ENCODE results near the gene CASP10.

DNA sequence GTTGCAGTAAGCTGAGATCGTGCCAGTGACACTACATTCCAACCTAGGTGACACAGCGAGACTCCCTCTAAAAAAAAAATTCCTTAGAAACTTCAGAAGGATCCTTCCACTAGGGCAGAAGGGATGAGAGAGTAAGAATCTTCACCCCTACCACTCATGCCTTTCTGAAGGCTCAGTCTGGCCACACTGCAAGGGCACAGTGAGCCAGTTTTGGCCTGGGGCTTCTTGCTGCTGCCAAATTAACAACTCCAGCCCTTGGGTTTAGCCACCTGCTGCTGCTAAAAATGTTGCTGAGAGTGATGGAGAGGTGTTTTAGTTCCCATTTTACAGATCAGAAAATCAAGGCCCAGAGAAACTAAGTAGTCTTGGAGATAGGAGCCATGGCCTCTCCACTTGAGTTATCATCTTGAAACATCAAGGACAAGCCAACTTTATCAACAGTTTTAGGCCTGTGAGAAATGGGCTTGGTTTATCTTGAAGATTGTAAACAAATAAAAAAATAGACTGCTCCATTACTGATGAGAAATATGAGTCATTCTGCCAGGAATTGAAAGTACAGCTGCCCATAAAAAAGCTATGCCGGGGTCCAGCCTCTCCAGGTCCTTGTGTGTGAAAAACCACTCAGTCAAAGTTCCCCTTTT is 45.5 kb downstream of the CASP10 start:
- no peak for TF ChIP-seq MCM3 (IDR thresholded peaks at IDR 0.05)
- TF ChIP-seq, protein P1, sequence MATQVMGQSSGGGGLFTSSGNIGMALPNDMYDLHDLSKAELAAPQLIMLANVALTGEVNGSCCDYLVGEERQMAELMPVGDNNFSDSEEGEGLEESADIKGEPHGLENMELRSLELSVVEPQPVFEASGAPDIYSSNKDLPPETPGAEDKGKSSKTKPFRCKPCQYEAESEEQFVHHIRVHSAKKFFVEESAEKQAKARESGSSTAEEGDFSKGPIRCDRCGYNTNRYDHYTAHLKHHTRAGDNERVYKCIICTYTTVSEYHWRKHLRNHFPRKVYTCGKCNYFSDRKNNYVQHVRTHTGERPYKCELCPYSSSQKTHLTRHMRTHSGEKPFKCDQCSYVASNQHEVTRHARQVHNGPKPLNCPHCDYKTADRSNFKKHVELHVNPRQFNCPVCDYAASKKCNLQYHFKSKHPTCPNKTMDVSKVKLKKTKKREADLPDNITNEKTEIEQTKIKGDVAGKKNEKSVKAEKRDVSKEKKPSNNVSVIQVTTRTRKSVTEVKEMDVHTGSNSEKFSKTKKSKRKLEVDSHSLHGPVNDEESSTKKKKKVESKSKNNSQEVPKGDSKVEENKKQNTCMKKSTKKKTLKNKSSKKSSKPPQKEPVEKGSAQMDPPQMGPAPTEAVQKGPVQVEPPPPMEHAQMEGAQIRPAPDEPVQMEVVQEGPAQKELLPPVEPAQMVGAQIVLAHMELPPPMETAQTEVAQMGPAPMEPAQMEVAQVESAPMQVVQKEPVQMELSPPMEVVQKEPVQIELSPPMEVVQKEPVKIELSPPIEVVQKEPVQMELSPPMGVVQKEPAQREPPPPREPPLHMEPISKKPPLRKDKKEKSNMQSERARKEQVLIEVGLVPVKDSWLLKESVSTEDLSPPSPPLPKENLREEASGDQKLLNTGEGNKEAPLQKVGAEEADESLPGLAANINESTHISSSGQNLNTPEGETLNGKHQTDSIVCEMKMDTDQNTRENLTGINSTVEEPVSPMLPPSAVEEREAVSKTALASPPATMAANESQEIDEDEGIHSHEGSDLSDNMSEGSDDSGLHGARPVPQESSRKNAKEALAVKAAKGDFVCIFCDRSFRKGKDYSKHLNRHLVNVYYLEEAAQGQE (IDR thresholded peaks at IDR 0.05; ENCODE audit: borderline replicate concordance): no peak
- TF ChIP-seq, protein P1 (CRISPR knock-in tag; IDR thresholded peaks at IDR 0.05; ENCODE audit: low read depth): no peak

All from K562 (cell line).